Anterior cingulate cortex (tissue), 58 donors: ENCODE data around the gene CXCL11.
"Not testable (repeated sequence)": the region's sequence is repeated elsewhere in the genome, so short reads cannot be mapped to it uniquely, and the experiment has no call there.

ENCODE experiments used
- DNase-seq, 58 donors: peaks; one replicate each; lab custom pipeline; 2025; lab: John Stamatoyannopoulos, UW

Gene CXCL11

GRCh38 chr4:76003620-76004019 is 32.2 kb downstream of the CXCL11 start:
- DNase-seq, result no peak

- no peak for DNase-seq
These were observed 32.8 kb downstream of the CXCL11 start for GRCh38 chr4:76003035-76003434.

- no peak for DNase-seq
These were observed 33.7 kb downstream of the CXCL11 start for GRCh38 chr4:76002176-76002575.

- DNase-seq, result no peak
These were observed 34.2 kb downstream of the CXCL11 start for GRCh38 chr4:76001700-76002099.

- DNase-seq, result no peak
These were observed 35.6 kb downstream of the CXCL11 start for GRCh38 chr4:76000279-76000678.

- not testable (repeated sequence) for DNase-seq
These were observed 37.2 kb downstream of the CXCL11 start for GRCh38 chr4:75998525-75999147.

GRCh38 chr4:75997946-75998345 is 37.9 kb downstream of the CXCL11 start:
- no peak for DNase-seq

- DNase-seq, result no peak
These were observed 38.8 kb downstream of the CXCL11 start for GRCh38 chr4:75997081-75997480.

GRCh38 chr4:75995727-75996126 is 40.1 kb downstream of the CXCL11 start:
- DNase-seq, result peak in 1 of 58 donors; percentile 28

DNA sequence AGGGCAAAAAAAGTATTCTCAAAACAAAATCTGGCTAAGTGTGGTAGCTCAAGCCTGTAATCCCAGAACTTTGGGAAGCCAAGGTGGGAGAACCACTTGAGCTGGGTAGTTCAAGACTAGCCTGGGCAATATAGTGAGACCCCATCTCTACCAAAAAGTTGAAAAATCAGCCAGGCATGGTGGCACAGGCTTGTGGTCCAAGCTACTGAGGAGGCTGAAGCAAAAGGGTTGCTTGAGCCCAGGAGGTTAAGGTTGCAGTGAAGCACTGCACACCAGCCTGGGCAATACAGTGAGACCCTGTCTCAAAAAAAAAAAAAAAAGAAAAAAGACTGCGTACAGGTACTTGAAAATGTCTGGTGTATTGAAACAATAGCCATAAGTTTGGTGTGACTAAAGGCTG is 43.4 kb downstream of the CXCL11 start:
- no peak for DNase-seq

- no peak for DNase-seq
These were observed 45.9 kb downstream of the CXCL11 start for GRCh38 chr4:75989846-75990528.

DNA sequence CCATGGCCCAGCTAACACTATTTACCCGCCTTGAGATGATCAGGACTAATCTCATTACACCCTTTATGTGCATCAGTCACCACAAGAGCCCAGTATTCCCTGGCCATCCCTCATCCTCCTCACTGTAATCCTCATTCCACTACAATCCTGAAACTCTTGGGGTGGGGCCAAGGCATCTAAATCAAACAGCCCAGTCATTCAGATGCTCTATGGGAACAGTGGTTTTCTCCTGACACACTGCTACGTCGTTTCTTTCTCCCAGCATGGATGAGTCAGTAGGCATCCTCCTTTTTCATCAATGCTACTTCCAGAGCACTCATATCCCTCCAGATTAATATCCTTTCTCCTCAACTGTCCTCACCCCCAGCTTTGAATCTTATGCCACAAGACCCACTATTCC is 50.8 kb downstream of the CXCL11 start:
- DNase-seq, result no peak
